Heart left ventricle (tissue), 13 donors: ENCODE data around the gene SGK1.

Experiments
- CTCF ChIP-seq, 12 donors: fragments of 200-600 bp; sonication (generic) in 4 of 12; IDR thresholded peaks; one replicate each; pipeline versions ENCODE4 v1.5.0 to v1.8.0; 2018 to 2022; ENCODE audit warnings: antibody characterized with exemption in 12 of 12, mild to moderate bottlenecking in 5 of 12
- POLR2A ChIP-seq, 2 donors: fragments of 450-650 bp; IDR thresholded peaks; one replicate each; pipeline ENCODE4 v1.6.1; 2017; ENCODE audit warnings: antibody characterized with exemption in 2 of 2, mild to moderate bottlenecking in 2 of 2, moderate library complexity in 2 of 2
- donor health status: ischemic (EF 13 %, LVEDD 7.1; RV severe dilation, severe dysfunction).
- donor health status: DM: no; HTN: yes; CAD: no.
- donor health status: DM: no; HTN: no; CAD: no.
- donor health status: ischemic (EF 25% LVEDD 6.9; RV normal size, moderate dysfunction).
- donor health status: ischemic (EF 25% LVEDD 5.7; RV mildly dilated, moderate dysfunction).
- donor health status: ischemic (EF 35%, LVEDD 5.7; RV mildly dilated, moderate dysfunction).
- donor health status: nonischemic (EF 11% LVEDD 7.7; RV severe dilation, severe dysfunction).
- donor health status: DM: yes; HTN: yes; CAD: no.
- donor health status: PGD.
- donor health status: ischemic (EF 29% LVEDD 5.4; RV normal size, mild dysfunction).
- donor health status: nonischemic (EF 23%, LVEDD 6.1; RV moderate dilation, normal function).

GRCh38 chr6:134201716-134202115 is 116.2 kb downstream of the SGK1 start:
- no peak for TF ChIP-seq CTCF (IDR thresholded peaks at IDR 0.05)
- TF ChIP-seq POLR2A (IDR thresholded peaks at IDR 0.05): no peak
